GM12878 (cell line): Measurements from ENCODE around the gene PDE7B. TPM values are rescaled to one million over a fixed set of nuclear protein-coding genes. Genes with fewer than 3 reads are reported as not detected.

ENCODE experiments used
- ATAC-seq: fragments of 200-7000 bp; cut with Tn5 transposase; 3 replicates; pipeline ENCODE4 v1.9.1; 2020; ENCODE audit warnings: mild to moderate bottlenecking, moderate library complexity
- BruUV-seq: library from RNA; stranded (reverse); fragments of 400-500 nt; replicated peaks from 2 replicates; lab custom pipeline; 2021; lab: Mats Ljungman, UMichigan
- CTCF ChIA-PET: fragments of 300-600 bp; sonication (Branson Sonifier 250); formaldehyde crosslinking; extraction: SDS; loops from one replicate; lab custom pipeline; 2021; ENCODE audit warnings: inconsistent platforms; lab: Yijun Ruan, JAX
- POLR2A ChIA-PET: fragments of 350-600 bp; formaldehyde crosslinking; extraction: SDS; loops from one replicate; lab custom pipeline; 2021; ENCODE audit warnings: inconsistent platforms; lab: Charles Lee
- RAD21 ChIA-PET: fragments of 300-600 bp; sonication (Branson Sonifier 250); formaldehyde crosslinking; loops from one replicate; lab custom pipeline; 2023; ENCODE audit warnings: antibody characterized with exemption; ENCODE audit not compliant: unreplicated experiment; lab: Charles Lee
- SMC1A ChIA-PET: fragments of 300-600 bp; sonication (Branson Sonifier 250); formaldehyde crosslinking; loops from one replicate; lab custom pipeline; 2023; ENCODE audit not compliant: unreplicated experiment, uncharacterized antibody; lab: Charles Lee
- DNase-seq: peaks from one replicate; pipeline ENCODE4 v3.0.0-alpha.2; 2011; ENCODE audit warnings: low read depth, low spot score
- FAIRE-seq: peaks from 3 replicates; lab custom pipeline; 2011; peaks lifted over from hg19 to GRCh38; lab: Jason Lieb, UNC
- H2AFZ ChIP-seq: 2 replicates; pipeline ENCODE4 v1.6.0; 2011; ENCODE audit warnings: low read depth, low read length, control low read depth; ENCODE audit not compliant: control insufficient read depth
- H3K27ac ChIP-seq: 2 replicates; pipeline ENCODE4 v1.5.1; 2011; ENCODE audit warnings: control low read depth; ENCODE audit not compliant: control insufficient read depth, insufficient read depth
- H3K27me3 ChIP-seq, 2 experiments: replicated peaks in 1 of 2; 2 replicates each; pipeline versions ENCODE4 v1.6.0 to v1.6.1; 2011; ENCODE audit warnings: low read length in 1 of 2; ENCODE audit not compliant: control insufficient read depth in 2 of 2, insufficient read depth in 2 of 2
- H3K36me3 ChIP-seq, 2 experiments: 2 replicates each; pipeline ENCODE4 v1.5.1; 2011; ENCODE audit warnings: low read length in 1 of 2; ENCODE audit not compliant: control insufficient read depth in 2 of 2, insufficient read depth in 2 of 2
- H3K4me1 ChIP-seq: 2 replicates; pipeline ENCODE4 v1.6.1; 2011; ENCODE audit warnings: mild to moderate bottlenecking, low read length, moderate library complexity, mixed read lengths; ENCODE audit not compliant: control insufficient read depth, insufficient read depth
- H3K4me2 ChIP-seq: 2 replicates; pipeline ENCODE4 v1.6.0; 2011; ENCODE audit warnings: control low read depth; ENCODE audit not compliant: control insufficient read depth, insufficient read depth
- H3K4me3 ChIP-seq: fragments of 200-600 bp; sonication (generic); 2 replicates; pipeline ENCODE4 v1.5.1; 2016
- H3K79me2 ChIP-seq: 2 replicates; pipeline ENCODE4 v1.6.0; 2011; ENCODE audit warnings: low read length; ENCODE audit not compliant: control insufficient read depth, insufficient read depth
- H3K9ac ChIP-seq: 2 replicates; pipeline ENCODE4 v1.8.0; 2011; ENCODE audit warnings: low read length, control low read depth, mixed read lengths; ENCODE audit not compliant: control insufficient read depth, insufficient read depth
- H3K9me3 ChIP-seq: replicated peaks from 3 replicates; pipeline ENCODE4 v1.5.1; 2011; ENCODE audit warnings: mild to moderate bottlenecking, low read length; ENCODE audit not compliant: control insufficient read depth, insufficient read depth
- H4K20me1 ChIP-seq: 2 replicates; pipeline ENCODE4 v1.6.0; 2011; ENCODE audit not compliant: control insufficient read depth, insufficient read depth
- CBX5 ChIP-seq: sonication (generic); IDR thresholded peaks from 2 replicates; pipeline ENCODE4 v1.6.1; 2016; ENCODE audit warnings: low read depth, moderate library complexity, mild to moderate bottlenecking, inconsistent platforms
- EED ChIP-seq: sonication (generic); IDR thresholded peaks from 2 replicates; pipeline ENCODE4 v1.6.1; 2016; ENCODE audit warnings: antibody characterized with exemption, low read depth
- MXI1 ChIP-seq: fragments of 150-350 bp; IDR thresholded peaks from 2 replicates; pipeline ENCODE4 v1.6.1; 2011; ENCODE audit warnings: low read depth, mild to moderate bottlenecking, inconsistent platforms, low read length, improper control_type of control experiment
- SP1 ChIP-seq: IDR thresholded peaks from one replicate; pipeline ENCODE4 v1.6.1; 2011; ENCODE audit warnings: low read depth, low read length
- ZBTB11 ChIP-seq: fragments of 450-650 bp; formaldehyde crosslinking; IDR thresholded peaks from 2 replicates; pipeline ENCODE4 v1.5.0; 2022; ENCODE audit warnings: mild to moderate bottlenecking, missing genetic modification characterization
- ZBTB40 ChIP-seq: fragments of 450-650 bp; IDR thresholded peaks from 2 replicates; pipeline ENCODE4 v1.6.1; 2016; ENCODE audit warnings: mild to moderate bottlenecking, moderate library complexity, borderline replicate concordance
- WGBS: methylation state at CpG from one replicate; pipeline ENCODE4 v1.1.6; 2016; ENCODE audit warnings: low lambda C conversion rate; ENCODE audit not compliant: insufficient replicate concordance, insufficient coverage; ENCODE audit errors: missing lambda C conversion rate; 5-methylcytosine and 5-hydroxymethylcytosine counted together
- in situ Hi-C: fragments of 300-500 bp; cut with MboI; formaldehyde crosslinking; loops from 9 replicates; pipeline ENCODE4 v1.14.3; 2018; ENCODE audit warnings: mixed read lengths
- intact Hi-C: fragments of 100-400 bp; cut with micrococcal nuclease; formaldehyde crosslinking; loops from one replicate; pipeline ENCODE4 v1.14.2; 2022; ENCODE audit not compliant: unreplicated experiment
- polyA plus RNA-seq, 11 experiments: library from polyadenylated mRNA; depleted of rRNA in 4 of 11; unstranded in 6 of 11; stranded (reverse) in 5 of 11; fragments of >200 nt; fragmentation: Nextera tagmentation in 4 of 11; fragmentation: Illumina TruSeq in 1 of 11; extraction: Ambion mirVana in 4 of 11; extraction: Trizol in 1 of 11; gene quantifications; 1 replicate in 1 of 11; 2 replicates in 10 of 11; pipeline versions ENCODE4 v1.2.1 to v1.2.3, GENCODE V29; 2011 to 2016; ENCODE audit warnings: inconsistent platforms in 2 of 11, missing spikeins in 2 of 11, low read depth in 1 of 11
- total RNA-seq, 4 experiments: library from RNA; depleted of rRNA in 3 of 4; stranded (reverse); fragments of >200 nt in 3 of 4; fragmentation: Illumina TruSeq in 1 of 4; extraction: Trizol in 1 of 4; gene quantifications; 2 replicates each; pipeline versions ENCODE4 v1.2.1 to v1.2.3, GENCODE V29; 2013 to 2021
- TF ChIP-seq, protein P1 (sequence below): fragments of 450-650 bp; formaldehyde crosslinking; IDR thresholded peaks from 2 replicates; pipeline ENCODE4 v1.4.0; 2020; ENCODE audit warnings: mild to moderate bottlenecking, moderate library complexity
- TF ChIP-seq, protein P2 (sequence below): IDR thresholded peaks from 2 replicates; pipeline ENCODE4 v1.6.1; 2011; ENCODE audit warnings: low read depth, low read length, improper control_type of control experiment, borderline replicate concordance

The PDE7B gene
- total and polyA plus RNA-seq, 10 of the 15 experiments (the other 5 are each of a cell fraction or from before 2014, with no cell fraction given): not detected

DNA sequence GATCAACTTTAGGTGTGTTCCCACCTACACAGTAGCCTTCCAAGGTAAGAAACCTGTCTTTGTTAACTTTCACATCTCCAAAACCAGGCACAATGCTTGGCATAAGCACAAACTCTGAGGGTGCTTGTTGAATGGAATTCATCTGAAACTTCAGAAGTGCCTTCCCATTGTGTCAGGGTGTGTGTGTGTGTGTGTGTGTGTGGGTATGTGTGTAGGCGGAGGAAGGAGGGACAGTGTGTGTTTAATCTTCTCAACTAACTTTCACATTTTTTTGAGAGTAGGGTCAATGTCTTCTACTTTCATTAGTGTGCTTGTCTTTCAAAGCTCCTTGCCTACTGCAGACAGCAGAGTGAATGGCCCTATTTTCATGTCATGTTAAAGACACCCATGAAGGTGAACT, 45.6 kb downstream of the PDE7B start:
- no peak for FAIRE-seq
- Histone ChIP-seq H3K9ac (no peak overlapping the region), H3K9me3 (no peaks in the 10 kb centered on the region), H3K4me1 (no peaks in the 10 kb centered on the region), H3K79me2 (no peaks in the 10 kb centered on the region), H2AFZ (no peak overlapping the region), H3K4me3 (no peak overlapping the region), H3K36me3 (no peaks in the 10 kb centered on the region), H3K27ac (no peak overlapping the region), H4K20me1 (no peaks in the 10 kb centered on the region), H3K27me3 (peaks cover 0 to 2% of the 10 kb centered on the region in 2 experiments; a peak in 1 of 4 replicates), H3K4me2 (no peak overlapping the region)
- 50% methylated on average over 1 of the region's 1 CpG for WGBS
- CTCF ChIA-PET: no interaction called here
- no peak for ATAC-seq
- SMC1A ChIA-PET: interaction anchor here (1.7 kb wide), 1 partner anchor 14 kb away, joined by 6 read pairs; no protein-coding TSS in a partner anchor
- DNase-seq: no peak
- POLR2A ChIA-PET: no interaction called here
- BruUV-seq: no TSS peak
- RAD21 ChIA-PET: no interaction called here
- in situ Hi-C loops: no loop called here
- intact Hi-C loops: no loop called here
- TF ChIP-seq, protein P1, sequence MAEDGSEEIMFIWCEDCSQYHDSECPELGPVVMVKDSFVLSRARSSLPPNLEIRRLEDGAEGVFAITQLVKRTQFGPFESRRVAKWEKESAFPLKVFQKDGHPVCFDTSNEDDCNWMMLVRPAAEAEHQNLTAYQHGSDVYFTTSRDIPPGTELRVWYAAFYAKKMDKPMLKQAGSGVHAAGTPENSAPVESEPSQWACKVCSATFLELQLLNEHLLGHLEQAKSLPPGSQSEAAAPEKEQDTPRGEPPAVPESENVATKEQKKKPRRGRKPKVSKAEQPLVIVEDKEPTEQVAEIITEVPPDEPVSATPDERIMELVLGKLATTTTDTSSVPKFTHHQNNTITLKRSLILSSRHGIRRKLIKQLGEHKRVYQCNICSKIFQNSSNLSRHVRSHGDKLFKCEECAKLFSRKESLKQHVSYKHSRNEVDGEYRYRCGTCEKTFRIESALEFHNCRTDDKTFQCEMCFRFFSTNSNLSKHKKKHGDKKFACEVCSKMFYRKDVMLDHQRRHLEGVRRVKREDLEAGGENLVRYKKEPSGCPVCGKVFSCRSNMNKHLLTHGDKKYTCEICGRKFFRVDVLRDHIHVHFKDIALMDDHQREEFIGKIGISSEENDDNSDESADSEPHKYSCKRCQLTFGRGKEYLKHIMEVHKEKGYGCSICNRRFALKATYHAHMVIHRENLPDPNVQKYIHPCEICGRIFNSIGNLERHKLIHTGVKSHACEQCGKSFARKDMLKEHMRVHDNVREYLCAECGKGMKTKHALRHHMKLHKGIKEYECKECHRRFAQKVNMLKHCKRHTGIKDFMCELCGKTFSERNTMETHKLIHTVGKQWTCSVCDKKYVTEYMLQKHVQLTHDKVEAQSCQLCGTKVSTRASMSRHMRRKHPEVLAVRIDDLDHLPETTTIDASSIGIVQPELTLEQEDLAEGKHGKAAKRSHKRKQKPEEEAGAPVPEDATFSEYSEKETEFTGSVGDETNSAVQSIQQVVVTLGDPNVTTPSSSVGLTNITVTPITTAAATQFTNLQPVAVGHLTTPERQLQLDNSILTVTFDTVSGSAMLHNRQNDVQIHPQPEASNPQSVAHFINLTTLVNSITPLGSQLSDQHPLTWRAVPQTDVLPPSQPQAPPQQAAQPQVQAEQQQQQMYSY (CRISPR knock-in tag): no peak
- TF ChIP-seq ZBTB11 (CRISPR knock-in tag) (no peak), MXI1 (no peak), EED (no peak), ZBTB40 (no peak), SP1 (no peak), CBX5 (no peak)
- TF ChIP-seq, protein P2, sequence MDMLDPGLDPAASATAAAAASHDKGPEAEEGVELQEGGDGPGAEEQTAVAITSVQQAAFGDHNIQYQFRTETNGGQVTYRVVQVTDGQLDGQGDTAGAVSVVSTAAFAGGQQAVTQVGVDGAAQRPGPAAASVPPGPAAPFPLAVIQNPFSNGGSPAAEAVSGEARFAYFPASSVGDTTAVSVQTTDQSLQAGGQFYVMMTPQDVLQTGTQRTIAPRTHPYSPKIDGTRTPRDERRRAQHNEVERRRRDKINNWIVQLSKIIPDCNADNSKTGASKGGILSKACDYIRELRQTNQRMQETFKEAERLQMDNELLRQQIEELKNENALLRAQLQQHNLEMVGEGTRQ: no peak
